GM12878 (cell line): Measurements from ENCODE around the gene LRP2BP. TPM values are rescaled to one million over a fixed set of nuclear protein-coding genes. Genes with fewer than 3 reads are reported as not detected.

ENCODE experiments used
- CBX3 ChIP-seq: fragments of 200-600 bp; sonication (generic); IDR thresholded peaks from 2 replicates; pipeline ENCODE4 v1.6.1; 2016; ENCODE audit warnings: low read depth, borderline replicate concordance
- CREB1 ChIP-seq: IDR thresholded peaks from 2 replicates; pipeline ENCODE4 v1.6.1; 2012; ENCODE audit warnings: low read depth, mild to moderate bottlenecking, inconsistent platforms
- CREM ChIP-seq: IDR thresholded peaks from 2 replicates; pipeline ENCODE4 v1.6.1; 2014; ENCODE audit warnings: antibody characterized with exemption, low read depth
- FOXK2 ChIP-seq: fragments of 450-650 bp; IDR thresholded peaks from 2 replicates; pipeline ENCODE4 v1.6.1; 2017; ENCODE audit warnings: mild to moderate bottlenecking, moderate library complexity
- HCFC1 ChIP-seq: fragments of 150-350 bp; IDR thresholded peaks from 2 replicates; pipeline ENCODE4 v1.6.1; 2014; ENCODE audit warnings: low read length
- JUND ChIP-seq: IDR thresholded peaks from 2 replicates; pipeline ENCODE4 v1.6.1; 2012; ENCODE audit warnings: low read depth, mild to moderate bottlenecking, low read length, improper control_type of control experiment, moderate library complexity
- MEF2B ChIP-seq: fragments of 450-650 bp; IDR thresholded peaks from 2 replicates; pipeline ENCODE4 v1.6.1; 2018; ENCODE audit warnings: mild to moderate bottlenecking, moderate library complexity; ENCODE audit not compliant: partially characterized antibody, poor library complexity, severe bottlenecking
- MTA2 ChIP-seq: fragments of 450-650 bp; IDR thresholded peaks from 2 replicates; pipeline ENCODE4 v1.6.1; 2016; ENCODE audit warnings: low read depth, mild to moderate bottlenecking, moderate library complexity
- PAX5 ChIP-seq: IDR thresholded peaks from 2 replicates; pipeline ENCODE4 v1.6.1; 2011; ENCODE audit warnings: low read depth, low read length, borderline replicate concordance
- PAX8 ChIP-seq: fragments of 450-650 bp; IDR thresholded peaks from 2 replicates; pipeline ENCODE4 v1.6.1; 2017; ENCODE audit warnings: mild to moderate bottlenecking, moderate library complexity
- POLR2AphosphoS5 ChIP-seq: IDR thresholded peaks from 2 replicates; pipeline ENCODE4 v1.6.1; 2011; ENCODE audit warnings: mild to moderate bottlenecking, low read length, inconsistent platforms
- POU2F2 ChIP-seq: IDR thresholded peaks from 3 replicates; pipeline ENCODE4 v1.6.1; 2011; ENCODE audit warnings: low read depth, mild to moderate bottlenecking, low read length, borderline replicate concordance
- TBL1XR1 ChIP-seq: IDR thresholded peaks from 2 replicates; pipeline ENCODE4 v1.6.1; 2012; ENCODE audit warnings: low read depth, low read length, improper control_type of control experiment
- ZNF622 ChIP-seq: fragments of 450-650 bp; IDR thresholded peaks from 2 replicates; pipeline ENCODE4 v1.6.1; 2017; ENCODE audit warnings: mild to moderate bottlenecking, inconsistent platforms
- polyA plus RNA-seq, 11 experiments: library from polyadenylated mRNA; depleted of rRNA in 4 of 11; unstranded in 6 of 11; stranded (reverse) in 5 of 11; fragments of >200 nt; fragmentation: Nextera tagmentation in 4 of 11; fragmentation: Illumina TruSeq in 1 of 11; extraction: Ambion mirVana in 4 of 11; extraction: Trizol in 1 of 11; gene quantifications; 1 replicate in 1 of 11; 2 replicates in 10 of 11; pipeline versions ENCODE4 v1.2.1 to v1.2.3, GENCODE V29; 2011 to 2016; ENCODE audit warnings: inconsistent platforms in 2 of 11, missing spikeins in 2 of 11, low read depth in 1 of 11
- total RNA-seq, 4 experiments: library from RNA; depleted of rRNA in 3 of 4; stranded (reverse); fragments of >200 nt in 3 of 4; fragmentation: Illumina TruSeq in 1 of 4; extraction: Trizol in 1 of 4; gene quantifications; 2 replicates each; pipeline versions ENCODE4 v1.2.1 to v1.2.3, GENCODE V29; 2013 to 2021
- TF ChIP-seq, protein P1 (sequence below): IDR thresholded peaks from 2 replicates; pipeline ENCODE4 v1.6.1; 2012; ENCODE audit warnings: mild to moderate bottlenecking, low read depth, low read length
- TF ChIP-seq, protein P2 (sequence below): IDR thresholded peaks from 2 replicates; pipeline ENCODE4 v1.6.1; 2011; ENCODE audit warnings: borderline replicate concordance, low read depth, mild to moderate bottlenecking, moderate library complexity, low read length; ENCODE audit not compliant: insufficient read depth, poor library complexity, severe bottlenecking
- TF ChIP-seq, protein P3 (sequence below): fragments of 450-650 bp; formaldehyde crosslinking; IDR thresholded peaks from 2 replicates; pipeline ENCODE4 v1.4.0; 2022; ENCODE audit warnings: mild to moderate bottlenecking, moderate library complexity

Gene LRP2BP
- total and polyA plus RNA-seq, 10 of the 15 experiments (the other 5 are each of a cell fraction or from before 2014, with no cell fraction given) = 0.27 to 5.2 (median 1.0) TPM

DNA sequence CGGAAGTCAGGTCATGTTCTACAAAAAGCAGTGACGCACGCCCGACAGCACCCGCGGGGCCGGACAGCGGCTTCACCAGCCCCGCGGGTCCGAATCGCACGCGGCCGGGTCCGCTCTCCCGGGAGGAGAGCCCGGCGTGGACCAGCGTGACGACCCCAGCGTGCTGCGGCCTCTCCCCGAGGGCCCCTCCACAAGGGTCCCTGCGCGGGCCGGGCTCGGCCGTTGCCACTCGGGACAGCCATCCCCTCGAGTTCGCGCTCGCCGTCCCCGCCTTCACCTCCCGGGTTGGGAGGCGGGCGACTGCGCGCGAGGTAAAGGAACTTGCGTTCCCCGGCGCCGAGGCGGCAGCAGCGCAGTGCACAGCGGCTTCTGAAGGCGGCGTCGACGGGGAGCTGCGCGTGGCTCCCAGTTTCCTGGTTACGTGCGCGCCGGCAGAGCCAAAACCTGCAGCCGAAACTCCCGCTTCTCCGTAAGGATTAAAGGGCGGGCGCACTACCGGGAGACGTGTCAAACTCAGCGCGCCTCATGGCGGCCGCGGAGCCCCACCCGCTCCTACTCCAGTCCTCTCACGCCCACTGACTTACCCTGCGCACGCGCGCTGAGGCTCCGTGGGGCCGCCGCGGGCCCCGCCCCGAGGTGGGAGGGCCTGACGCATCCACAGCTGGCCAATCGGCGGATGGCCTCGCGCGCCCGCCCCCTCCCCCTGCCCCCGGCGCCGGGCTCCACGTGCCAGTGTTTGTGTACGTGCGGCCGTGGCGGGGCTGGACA, 416 bp upstream of the LRP2BP start (continued):
- TF ChIP-seq HCFC1 = peak; percentile 33; the same call in 1 of the 2 replicates
- TF ChIP-seq, protein P1, sequence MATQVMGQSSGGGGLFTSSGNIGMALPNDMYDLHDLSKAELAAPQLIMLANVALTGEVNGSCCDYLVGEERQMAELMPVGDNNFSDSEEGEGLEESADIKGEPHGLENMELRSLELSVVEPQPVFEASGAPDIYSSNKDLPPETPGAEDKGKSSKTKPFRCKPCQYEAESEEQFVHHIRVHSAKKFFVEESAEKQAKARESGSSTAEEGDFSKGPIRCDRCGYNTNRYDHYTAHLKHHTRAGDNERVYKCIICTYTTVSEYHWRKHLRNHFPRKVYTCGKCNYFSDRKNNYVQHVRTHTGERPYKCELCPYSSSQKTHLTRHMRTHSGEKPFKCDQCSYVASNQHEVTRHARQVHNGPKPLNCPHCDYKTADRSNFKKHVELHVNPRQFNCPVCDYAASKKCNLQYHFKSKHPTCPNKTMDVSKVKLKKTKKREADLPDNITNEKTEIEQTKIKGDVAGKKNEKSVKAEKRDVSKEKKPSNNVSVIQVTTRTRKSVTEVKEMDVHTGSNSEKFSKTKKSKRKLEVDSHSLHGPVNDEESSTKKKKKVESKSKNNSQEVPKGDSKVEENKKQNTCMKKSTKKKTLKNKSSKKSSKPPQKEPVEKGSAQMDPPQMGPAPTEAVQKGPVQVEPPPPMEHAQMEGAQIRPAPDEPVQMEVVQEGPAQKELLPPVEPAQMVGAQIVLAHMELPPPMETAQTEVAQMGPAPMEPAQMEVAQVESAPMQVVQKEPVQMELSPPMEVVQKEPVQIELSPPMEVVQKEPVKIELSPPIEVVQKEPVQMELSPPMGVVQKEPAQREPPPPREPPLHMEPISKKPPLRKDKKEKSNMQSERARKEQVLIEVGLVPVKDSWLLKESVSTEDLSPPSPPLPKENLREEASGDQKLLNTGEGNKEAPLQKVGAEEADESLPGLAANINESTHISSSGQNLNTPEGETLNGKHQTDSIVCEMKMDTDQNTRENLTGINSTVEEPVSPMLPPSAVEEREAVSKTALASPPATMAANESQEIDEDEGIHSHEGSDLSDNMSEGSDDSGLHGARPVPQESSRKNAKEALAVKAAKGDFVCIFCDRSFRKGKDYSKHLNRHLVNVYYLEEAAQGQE = peak; percentile 80
- no peak for TF ChIP-seq JUND
- no peak for TF ChIP-seq MTA2
- no peak for TF ChIP-seq TBL1XR1
- TF ChIP-seq POLR2AphosphoS5 = peak; percentile 76
- TF ChIP-seq, protein P2, sequence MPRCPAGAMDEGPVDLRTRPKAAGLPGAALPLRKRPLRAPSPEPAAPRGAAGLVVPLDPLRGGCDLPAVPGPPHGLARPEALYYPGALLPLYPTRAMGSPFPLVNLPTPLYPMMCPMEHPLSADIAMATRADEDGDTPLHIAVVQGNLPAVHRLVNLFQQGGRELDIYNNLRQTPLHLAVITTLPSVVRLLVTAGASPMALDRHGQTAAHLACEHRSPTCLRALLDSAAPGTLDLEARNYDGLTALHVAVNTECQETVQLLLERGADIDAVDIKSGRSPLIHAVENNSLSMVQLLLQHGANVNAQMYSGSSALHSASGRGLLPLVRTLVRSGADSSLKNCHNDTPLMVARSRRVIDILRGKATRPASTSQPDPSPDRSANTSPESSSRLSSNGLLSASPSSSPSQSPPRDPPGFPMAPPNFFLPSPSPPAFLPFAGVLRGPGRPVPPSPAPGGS = peak; percentile 73
- TF ChIP-seq, protein P3, sequence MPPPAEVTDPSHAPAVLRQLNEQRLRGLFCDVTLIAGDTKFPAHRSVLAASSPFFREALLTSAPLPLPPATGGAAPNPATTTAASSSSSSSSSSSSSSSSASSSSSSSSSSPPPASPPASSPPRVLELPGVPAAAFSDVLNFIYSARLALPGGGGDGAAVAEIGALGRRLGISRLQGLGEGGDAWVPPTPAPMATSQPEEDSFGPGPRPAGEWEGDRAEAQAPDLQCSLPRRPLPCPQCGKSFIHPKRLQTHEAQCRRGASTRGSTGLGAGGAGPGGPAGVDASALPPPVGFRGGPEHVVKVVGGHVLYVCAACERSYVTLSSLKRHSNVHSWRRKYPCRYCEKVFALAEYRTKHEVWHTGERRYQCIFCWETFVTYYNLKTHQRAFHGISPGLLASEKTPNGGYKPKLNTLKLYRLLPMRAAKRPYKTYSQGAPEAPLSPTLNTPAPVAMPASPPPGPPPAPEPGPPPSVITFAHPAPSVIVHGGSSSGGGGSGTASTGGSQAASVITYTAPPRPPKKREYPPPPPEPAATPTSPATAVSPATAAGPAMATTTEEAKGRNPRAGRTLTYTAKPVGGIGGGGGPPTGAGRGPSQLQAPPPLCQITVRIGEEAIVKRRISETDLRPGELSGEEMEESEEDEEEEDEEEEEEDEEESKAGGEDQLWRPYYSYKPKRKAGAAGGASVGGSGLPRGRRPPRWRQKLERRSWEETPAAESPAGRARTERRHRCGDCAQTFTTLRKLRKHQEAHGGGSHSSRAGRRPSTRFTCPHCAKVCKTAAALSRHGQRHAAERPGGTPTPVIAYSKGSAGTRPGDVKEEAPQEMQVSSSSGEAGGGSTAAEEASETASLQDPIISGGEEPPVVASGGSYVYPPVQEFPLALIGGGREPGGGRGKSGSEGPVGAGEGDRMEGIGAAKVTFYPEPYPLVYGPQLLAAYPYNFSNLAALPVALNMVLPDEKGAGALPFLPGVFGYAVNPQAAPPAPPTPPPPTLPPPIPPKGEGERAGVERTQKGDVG (CRISPR knock-in tag) = 0 out of 2 replicates have a peak, but pooled peaks have one; percentile 45
- no peak for TF ChIP-seq ZNF622
- peak; percentile 97 for TF ChIP-seq CREM
- TF ChIP-seq CREB1 = peak; percentile 97
- no peak; the same call in 2 of the 3 replicates for TF ChIP-seq POU2F2
- peak; percentile 16 for TF ChIP-seq MEF2B
- peak; percentile 90; the same call in 1 of the 2 replicates for TF ChIP-seq FOXK2
- TF ChIP-seq PAX8 = no peak
- 0 out of 2 replicates have a peak, but pooled peaks have one; percentile 6 for TF ChIP-seq PAX5
- TF ChIP-seq CBX3 = no peak
